Stimulated activated CD4-positive, alpha-beta T cell treated with anti-CD3 and anti-CD28 coated beads, Interleukin-4, amount 100 ng/mL, for 48 hours (primary cell): ENCODE measurements around the gene GMEB2.

ENCODE experiments used
- DNase-seq, 2 donors: peaks; one replicate each; pipeline ENCODE4 v3.0.0-alpha.2; 2020; ENCODE audit warnings: low read depth in 2 of 2

The GMEB2 gene

GRCh38 chr20:63589261-63590217 lies 37.4 kb downstream of the GMEB2 start:
- DNase-seq, result no peak

GRCh38 chr20:63588641-63589041 lies 38.3 kb downstream of the GMEB2 start:
- DNase-seq, result no peak

GRCh38 chr20:63587776-63588591 lies 38.9 kb downstream of the GMEB2 start:
- no peak for DNase-seq

- no peak for DNase-seq
These were observed 39.6 kb downstream of the GMEB2 start for GRCh38 chr20:63587256-63587655.

- no peak for DNase-seq
These were observed 40.1 kb downstream of the GMEB2 start for GRCh38 chr20:63586797-63587196.

GRCh38 chr20:63585616-63586565 lies 41.0 kb downstream of the GMEB2 start:
- DNase-seq, result no peak

- no peak for DNase-seq
These were observed 44.4 kb downstream of the GMEB2 start for GRCh38 chr20:63582382-63583063.

- peak; percentile 41 to 48 for DNase-seq
These were observed 46.0 kb downstream of the GMEB2 start for GRCh38 chr20:63580796-63581461.

GRCh38 chr20:63579017-63579694 lies 47.7 kb downstream of the GMEB2 start:
- no peak for DNase-seq

GRCh38 chr20:63578224-63579016 lies 48.5 kb downstream of the GMEB2 start:
- DNase-seq, result no peak

GRCh38 chr20:63577317-63577894 lies 49.5 kb downstream of the GMEB2 start:
- no peak for DNase-seq

- DNase-seq, result no peak
These were observed 50.6 kb downstream of the GMEB2 start for GRCh38 chr20:63576311-63576710.

GRCh38 chr20:63574829-63575743 lies 51.8 kb downstream of the GMEB2 start:
- DNase-seq, result no peak

GRCh38 chr20:63574156-63574828 lies 52.6 kb downstream of the GMEB2 start, which contains the start of gene HELZ2:
Gene HELZ2 (minus strand): TSS chr20:63574239. CDS start chr20:63572385, 1,854 bp downstream.
- peak; percentile 31 to 34 for DNase-seq

GRCh38 chr20:63573647-63574131 lies 53.2 kb downstream of the GMEB2 start:
- no peak for DNase-seq

GRCh38 chr20:63572788-63573646 lies 53.9 kb downstream of the GMEB2 start:
- no peak for DNase-seq
